K562 (cell line): ENCODE results near the gene ZNF432. TPM values are rescaled to one million over a fixed set of nuclear protein-coding genes. Genes with fewer than 3 reads are reported as not detected.

Experiments
- BACH1 ChIP-seq: fragments of 200-800 bp; sonication (Bioruptor generic); IDR thresholded peaks from 2 replicates; pipeline ENCODE4 v1.6.1; 2016; ENCODE audit warnings: missing genetic modification characterization, missing compliant biosample characterization
- CREM ChIP-seq: IDR thresholded peaks from 2 replicates; pipeline ENCODE4 v1.6.1; 2014; ENCODE audit warnings: antibody characterized with exemption, low read depth
- ERF ChIP-seq: fragments of 450-650 bp; formaldehyde crosslinking; IDR thresholded peaks from 2 replicates; pipeline ENCODE4 v1.4.0; 2020; ENCODE audit warnings: mild to moderate bottlenecking, mixed read lengths
- ETS1 ChIP-seq: conservative IDR thresholded peaks from 2 replicates; pipeline ENCODE4 v1.6.1; 2011; ENCODE audit warnings: low read depth, mild to moderate bottlenecking, low read length; ENCODE audit not compliant: control insufficient read depth
- ETS2 ChIP-seq: IDR thresholded peaks from 2 replicates; pipeline ENCODE4 v1.6.1; 2016; ENCODE audit warnings: borderline replicate concordance, missing genetic modification characterization, mild to moderate bottlenecking, moderate library complexity, missing compliant biosample characterization; ENCODE audit not compliant: poor library complexity, severe bottlenecking
- FOXJ2 ChIP-seq: fragments of 200-800 bp; sonication (Bioruptor generic); IDR thresholded peaks from 2 replicates; pipeline ENCODE4 v1.6.1; 2016; ENCODE audit warnings: missing genetic modification characterization, missing compliant biosample characterization
- HDAC1 ChIP-seq, 2 experiments: fragments of 450-650 bp; IDR thresholded peaks; 2 replicates each; pipeline ENCODE4 v1.6.1; 2016 to 2017; ENCODE audit warnings: inconsistent platforms in 1 of 2, mild to moderate bottlenecking in 1 of 2, moderate library complexity in 1 of 2
- KLF16 ChIP-seq: IDR thresholded peaks from 2 replicates; pipeline ENCODE4 v1.6.1; 2016; ENCODE audit warnings: antibody characterized with exemption
- LCOR ChIP-seq: sonication (generic); formaldehyde crosslinking; IDR thresholded peaks from 2 replicates; pipeline ENCODE4 v1.8.0; 2022; ENCODE audit warnings: mild to moderate bottlenecking, missing genetic modification reagents
- MAFK ChIP-seq: IDR thresholded peaks from 2 replicates; pipeline ENCODE4 v1.6.1; 2011; ENCODE audit warnings: low read length, improper control_type of control experiment
- MYBL2 ChIP-seq, 2 experiments: fragments of 450-650 bp in 1 of 2; sonication (generic) in 1 of 2; formaldehyde crosslinking in 1 of 2; IDR thresholded peaks; 2 replicates each; pipeline versions ENCODE4 v1.6.1 to v1.8.1; 2017 to 2022; ENCODE audit warnings: borderline replicate concordance in 1 of 2, inconsistent platforms in 1 of 2, low read depth in 1 of 2, mild to moderate bottlenecking in 1 of 2, missing genetic modification reagents in 1 of 2, moderate library complexity in 1 of 2
- PPARD ChIP-seq: fragments of 250-450 bp; sonication (Bioruptor Pico); IDR thresholded peaks from 2 replicates; pipeline ENCODE4 v1.8.0; 2022; ENCODE audit warnings: inconsistent platforms, mild to moderate bottlenecking, moderate library complexity
- TEAD4 ChIP-seq, 2 experiments: sonication (generic) in 1 of 2; formaldehyde crosslinking in 1 of 2; IDR thresholded peaks; 2 replicates each; pipeline versions ENCODE4 v1.6.1 to v1.8.0; 2012 to 2022; ENCODE audit warnings: borderline replicate concordance in 1 of 2, inconsistent platforms in 1 of 2, low read length in 1 of 2, mild to moderate bottlenecking in 1 of 2, missing genetic modification reagents in 1 of 2
- ZC3H11A ChIP-seq: IDR thresholded peaks from 2 replicates; pipeline ENCODE4 v1.6.1; 2012; ENCODE audit warnings: low read depth, low read length, improper control_type of control experiment
- ZFX ChIP-seq: sonication (generic); formaldehyde crosslinking; IDR thresholded peaks from 2 replicates; pipeline ENCODE4 v1.8.0; 2022; ENCODE audit warnings: mild to moderate bottlenecking, missing genetic modification reagents, moderate library complexity
- ZKSCAN1 ChIP-seq: fragments of 150-350 bp; IDR thresholded peaks from 2 replicates; pipeline ENCODE4 v1.6.1; 2016; ENCODE audit warnings: low read depth, low read length
- ZNF644 ChIP-seq: fragments of 200-800 bp; sonication (Bioruptor generic); IDR thresholded peaks from 2 replicates; pipeline ENCODE4 v1.6.1; 2016; ENCODE audit warnings: low read depth, missing genetic modification characterization, missing compliant biosample characterization
- polyA plus RNA-seq, 8 experiments: library from polyadenylated mRNA; depleted of rRNA in 4 of 8; stranded (reverse) in 5 of 8; unstranded in 3 of 8; fragments of >200 nt; fragmentation: Nextera tagmentation in 2 of 8; fragmentation: Illumina TruSeq in 1 of 8; extraction: Ambion mirVana in 2 of 8; extraction: Trizol in 1 of 8; gene quantifications; 2 replicates each; pipeline versions ENCODE4 v1.2.1 to v1.2.3, GENCODE V29; 2011 to 2014; ENCODE audit warnings: inconsistent platforms in 1 of 8, missing spikeins in 1 of 8
- total RNA-seq, 7 experiments: library from RNA; depleted of rRNA in 6 of 7; stranded (reverse); fragments of >200 nt in 6 of 7; fragmentation: Illumina TruSeq in 2 of 7; extraction: Trizol in 2 of 7; gene quantifications; 2 replicates each; pipeline versions ENCODE4 v1.2.1 to v1.2.3, GENCODE V29; 2011 to 2021; ENCODE audit warnings: low replicate concordance in 1 of 7
- TF ChIP-seq, protein P1 (sequence below): sonication (generic); formaldehyde crosslinking; IDR thresholded peaks from 2 replicates; pipeline ENCODE4 v1.8.1; 2023; ENCODE audit warnings: mild to moderate bottlenecking, missing genetic modification reagents
- TF ChIP-seq, protein P2 (sequence below): fragments of 450-650 bp; formaldehyde crosslinking; IDR thresholded peaks from 2 replicates; pipeline ENCODE4 v1.4.0; 2020; ENCODE audit warnings: mild to moderate bottlenecking

The ZNF432 gene
- total and polyA plus RNA-seq, 9 of the 15 experiments (the other 6 are each of a cell fraction or from before 2014, with no cell fraction given), result 2.6 to 6.8 (median 4.0) TPM

- TF ChIP-seq MAFK (0 out of 2 replicates have a peak, but pooled peaks have one; percentile 9), CREM (peak; percentile 51; the same call in 1 of the 2 replicates), HDAC1 (IDR thresholded peaks at IDR 0.05) (no peak; a peak in 1 of 4 replicates), ETS2 (tag) (no peak), ZFX (peak; percentile 82), FOXJ2 (tag) (peak; percentile 76), KLF16 (peak; percentile 73; the same call in 1 of the 2 replicates), LCOR (CRISPR knock-in tag) (peak; percentile 87; the same call in 1 of the 2 replicates), TEAD4 (IDR thresholded peaks at IDR 0.05; ENCODE audit: low read length) (peak; percentile 50; the same call in 1 of the 2 replicates), TEAD4 (CRISPR knock-in tag; IDR thresholded peaks at IDR 0.05; ENCODE audit: borderline replicate concordance) (no peak), BACH1 (tag) (peak; percentile 76; the same call in 1 of the 2 replicates), ERF (CRISPR knock-in tag) (no peak), ZC3H11A (no peak), PPARD (no peak), ETS1 (0 out of 2 replicates have a peak, but pooled peaks have one; percentile 15), MYBL2 (IDR thresholded peaks at IDR 0.05; ENCODE audit: low read depth) (peak; percentile 63; the same call in 1 of the 2 replicates), MYBL2 (CRISPR knock-in tag; IDR thresholded peaks at IDR 0.05; ENCODE audit: borderline replicate concordance) (no peak), ZKSCAN1 (peak; percentile 69; the same call in 1 of the 2 replicates), ZNF644 (tag) (peak; percentile 89)
- TF ChIP-seq, protein P1, sequence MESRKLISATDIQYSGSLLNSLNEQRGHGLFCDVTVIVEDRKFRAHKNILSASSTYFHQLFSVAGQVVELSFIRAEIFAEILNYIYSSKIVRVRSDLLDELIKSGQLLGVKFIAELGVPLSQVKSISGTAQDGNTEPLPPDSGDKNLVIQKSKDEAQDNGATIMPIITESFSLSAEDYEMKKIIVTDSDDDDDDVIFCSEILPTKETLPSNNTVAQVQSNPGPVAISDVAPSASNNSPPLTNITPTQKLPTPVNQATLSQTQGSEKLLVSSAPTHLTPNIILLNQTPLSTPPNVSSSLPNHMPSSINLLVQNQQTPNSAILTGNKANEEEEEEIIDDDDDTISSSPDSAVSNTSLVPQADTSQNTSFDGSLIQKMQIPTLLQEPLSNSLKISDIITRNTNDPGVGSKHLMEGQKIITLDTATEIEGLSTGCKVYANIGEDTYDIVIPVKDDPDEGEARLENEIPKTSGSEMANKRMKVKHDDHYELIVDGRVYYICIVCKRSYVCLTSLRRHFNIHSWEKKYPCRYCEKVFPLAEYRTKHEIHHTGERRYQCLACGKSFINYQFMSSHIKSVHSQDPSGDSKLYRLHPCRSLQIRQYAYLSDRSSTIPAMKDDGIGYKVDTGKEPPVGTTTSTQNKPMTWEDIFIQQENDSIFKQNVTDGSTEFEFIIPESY (CRISPR knock-in tag), result peak; percentile 81
- TF ChIP-seq, protein P2, sequence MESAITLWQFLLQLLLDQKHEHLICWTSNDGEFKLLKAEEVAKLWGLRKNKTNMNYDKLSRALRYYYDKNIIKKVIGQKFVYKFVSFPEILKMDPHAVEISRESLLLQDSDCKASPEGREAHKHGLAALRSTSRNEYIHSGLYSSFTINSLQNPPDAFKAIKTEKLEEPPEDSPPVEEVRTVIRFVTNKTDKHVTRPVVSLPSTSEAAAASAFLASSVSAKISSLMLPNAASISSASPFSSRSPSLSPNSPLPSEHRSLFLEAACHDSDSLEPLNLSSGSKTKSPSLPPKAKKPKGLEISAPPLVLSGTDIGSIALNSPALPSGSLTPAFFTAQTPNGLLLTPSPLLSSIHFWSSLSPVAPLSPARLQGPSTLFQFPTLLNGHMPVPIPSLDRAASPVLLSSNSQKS (CRISPR knock-in tag), result no peak
Observed at GRCh38 chr19:51986309-51987291, 62.0 kb downstream of the ZNF432 start, which contains the start of gene ZNF350 (continued).
